Stromal cell of bone marrow (primary cell): ENCODE results near the gene SF3A1.

Experiments
- DNase-seq: peaks from one replicate; pipeline ENCODE4 v3.0.0-alpha.2; 2012; ENCODE audit warnings: low read depth

The SF3A1 gene

GRCh38 chr22:30386960-30387827 lies 30.5 kb upstream of the SF3A1 start, which contains the start of gene RNF215:
TSS of gene RNF215 (minus strand) at chr22:30387411. CDS start at chr22:30387313, 98 bp downstream.
- DNase-seq, result peak; percentile 54

GRCh38 chr22:30386608-30386959 lies 29.9 kb upstream of the SF3A1 start:
- DNase-seq, result no peak

- DNase-seq, result no peak
These were observed 29.2 kb upstream of the SF3A1 start for GRCh38 chr22:30385942-30386341.

GRCh38 chr22:30383061-30383460 lies 26.4 kb upstream of the SF3A1 start:
- DNase-seq, result no peak

- DNase-seq, result no peak
These were observed 25.6 kb upstream of the SF3A1 start for GRCh38 chr22:30382340-30382739.

GRCh38 chr22:30381264-30381663 lies 24.6 kb upstream of the SF3A1 start:
- DNase-seq, result no peak

GRCh38 chr22:30380011-30380410 lies 23.3 kb upstream of the SF3A1 start:
- no peak for DNase-seq

- no peak for DNase-seq
These were observed 18.7 kb upstream of the SF3A1 start for GRCh38 chr22:30375312-30375849.

- no peak for DNase-seq
These were observed 16.9 kb upstream of the SF3A1 start for GRCh38 chr22:30373331-30374325.

GRCh38 chr22:30372915-30373314 lies 16.2 kb upstream of the SF3A1 start:
- DNase-seq, result no peak

- DNase-seq, result no peak
These were observed 15.3 kb upstream of the SF3A1 start for GRCh38 chr22:30371981-30372380.

- no peak for DNase-seq
These were observed 14.6 kb upstream of the SF3A1 start for GRCh38 chr22:30371321-30371720.

GRCh38 chr22:30370641-30371230 lies 14.0 kb upstream of the SF3A1 start:
- no peak for DNase-seq

GRCh38 chr22:30368420-30368819 lies 11.7 kb upstream of the SF3A1 start:
- no peak for DNase-seq

- DNase-seq, result no peak
These were observed 9.2 kb upstream of the SF3A1 start for GRCh38 chr22:30365891-30366290.

- no peak for DNase-seq
These were observed 6.1 kb upstream of the SF3A1 start for GRCh38 chr22:30362651-30363281.

- DNase-seq, result no peak
These were observed 5.4 kb upstream of the SF3A1 start for GRCh38 chr22:30361916-30362650.

GRCh38 chr22:30358541-30358940 lies 1.8 kb upstream of the SF3A1 start:
- no peak for DNase-seq

GRCh38 chr22:30357650-30358215 lies 1.0 kb upstream of the SF3A1 start:
- DNase-seq, result no peak

GRCh38 chr22:30357236-30357570 lies 509 bp upstream of the SF3A1 start:
- DNase-seq, result no peak

GRCh38 chr22:30354644-30355043 lies 2.0 kb downstream of the SF3A1 start:
- no peak for DNase-seq
